HG02884 (cell line): Measurements from ENCODE around the gene SH2D6.
"Not testable (repeated sequence)": the region's sequence is repeated elsewhere in the genome, so short reads cannot be mapped to it uniquely, and the experiment has no call there.

Experiments used
- ATAC-seq: cut with Tn5 transposase; IDR thresholded peaks from one replicate; pipeline ENCODE4 v1.9.1; 2021; ENCODE audit warnings: mild to moderate bottlenecking, moderate library complexity; ENCODE audit not compliant: unreplicated experiment

SH2D6 gene

GRCh38 chr2:85397925-85398331 lies 20.6 kb upstream of the SH2D6 start:
- no peak for ATAC-seq

GRCh38 chr2:85398426-85399182 lies 19.9 kb upstream of the SH2D6 start:
- ATAC-seq, result no peak

- ATAC-seq, result no peak
Measured at GRCh38 chr2:85399183-85399455, 19.4 kb upstream of the SH2D6 start.

- no peak for ATAC-seq
Measured at GRCh38 chr2:85400023-85400422, 18.5 kb upstream of the SH2D6 start.

- ATAC-seq, result no peak
Measured at GRCh38 chr2:85400541-85401463, 17.7 kb upstream of the SH2D6 start.

GRCh38 chr2:85401464-85401805 lies 17.1 kb upstream of the SH2D6 start:
- ATAC-seq, result no peak

GRCh38 chr2:85401844-85402243 lies 16.7 kb upstream of the SH2D6 start:
- ATAC-seq, result no peak

- no peak for ATAC-seq
Measured at GRCh38 chr2:85405201-85406059, 13.1 kb upstream of the SH2D6 start.

GRCh38 chr2:85409845-85410583 lies 8.5 kb upstream of the SH2D6 start, which contains the start of gene CAPG:
Gene CAPG, minus strand, starts transcription at chr2:85410366. Its CDS starts 8,221 bp downstream, at chr2:85402145.
- peak; percentile 63 for ATAC-seq

GRCh38 chr2:85410584-85411404 lies 7.7 kb upstream of the SH2D6 start:
- no peak for ATAC-seq

GRCh38 chr2:85411405-85411748 lies 7.1 kb upstream of the SH2D6 start:
- no peak for ATAC-seq

- ATAC-seq, result no peak
Measured at GRCh38 chr2:85413592-85414420, 4.7 kb upstream of the SH2D6 start.

- ATAC-seq, result not testable (repeated sequence)
Measured at GRCh38 chr2:85414421-85414759, 4.1 kb upstream of the SH2D6 start.

GRCh38 chr2:85414761-85415553 lies 3.6 kb upstream of the SH2D6 start:
- no peak for ATAC-seq

- ATAC-seq, result no peak
Measured at GRCh38 chr2:85415980-85416650, 2.4 kb upstream of the SH2D6 start.

GRCh38 chr2:85419009-85419675 lies 628 bp downstream of the SH2D6 start:
- no peak for ATAC-seq
